K562 (cell line): ENCODE results near the gene RABEPK.

Source experiments
- CTCF ChIP-seq, 3 experiments: IDR thresholded peaks in 2 of 3; conservative IDR thresholded peaks in 1 of 3; 2 replicates each; pipeline ENCODE4 v1.5.1; 2011 to 2012; ENCODE audit warnings: low read length in 3 of 3, mild to moderate bottlenecking in 3 of 3, control low read depth in 2 of 3, improper control_type of control experiment in 1 of 3, inconsistent platforms in 1 of 3, low read depth in 1 of 3, mixed read lengths in 1 of 3, moderate library complexity in 1 of 3; ENCODE audit not compliant: insufficient read depth in 2 of 3
- ELF4 ChIP-seq: fragments of 450-650 bp; formaldehyde crosslinking; IDR thresholded peaks from 2 replicates; pipeline ENCODE4 v1.4.0; 2022; ENCODE audit warnings: missing genetic modification characterization
- ESRRA ChIP-seq: fragments of 450-650 bp; IDR thresholded peaks from 2 replicates; pipeline ENCODE4 v1.6.1; 2014; ENCODE audit warnings: low read depth, mild to moderate bottlenecking, moderate library complexity, borderline replicate concordance
- ETV5 ChIP-seq: sonication (generic); formaldehyde crosslinking; IDR thresholded peaks from 2 replicates; pipeline ENCODE4 v1.4.0; 2020; ENCODE audit warnings: low read depth, mild to moderate bottlenecking, missing genetic modification reagents
- HDAC2 ChIP-seq: fragments of 450-650 bp; IDR thresholded peaks from 2 replicates; pipeline ENCODE4 v1.6.1; 2016; ENCODE audit warnings: mild to moderate bottlenecking
- ILK ChIP-seq: fragments of 450-650 bp; IDR thresholded peaks from 2 replicates; pipeline ENCODE4 v1.6.1; 2016; ENCODE audit warnings: missing genetic modification characterization, low read depth, mild to moderate bottlenecking, missing compliant biosample characterization, moderate library complexity, borderline replicate concordance
- JUND ChIP-seq, 2 experiments: IDR thresholded peaks; 2 replicates in 1 of 2; 3 replicates in 1 of 2; pipeline ENCODE4 v1.6.1; 2011; ENCODE audit warnings: borderline replicate concordance in 2 of 2, low read depth in 2 of 2, low read length in 2 of 2, improper control_type of control experiment in 1 of 2, missing biosample characterization in 1 of 2, missing genetic modification characterization in 1 of 2, missing genetic modification reagents in 1 of 2
- NBN ChIP-seq: fragments of 450-650 bp; IDR thresholded peaks from 2 replicates; pipeline ENCODE4 v1.6.1; 2016; ENCODE audit warnings: low read depth, mild to moderate bottlenecking
- POLR2B ChIP-seq: fragments of 450-650 bp; IDR thresholded peaks from 2 replicates; pipeline ENCODE4 v1.6.1; 2018; ENCODE audit warnings: low read depth; ENCODE audit not compliant: partially characterized antibody
- REST ChIP-seq, 2 experiments: fragments of 450-650 bp; formaldehyde crosslinking in 1 of 2; IDR thresholded peaks; 2 replicates each; pipeline versions ENCODE4 v1.4.0 to v1.6.1; 2014 to 2020; ENCODE audit warnings: mild to moderate bottlenecking in 2 of 2, borderline replicate concordance in 1 of 2, low read depth in 1 of 2
- THAP7 ChIP-seq: fragments of 250-450 bp; sonication (Bioruptor Pico); IDR thresholded peaks from 2 replicates; pipeline ENCODE4 v1.5.0; 2021
- ZNF445 ChIP-seq: fragments of 250-450 bp; sonication (Bioruptor Pico); IDR thresholded peaks from 2 replicates; pipeline ENCODE4 v1.4.0; 2020; ENCODE audit warnings: low read depth, mild to moderate bottlenecking, moderate library complexity

- TF ChIP-seq ESRRA, result no peak
- no peak for TF ChIP-seq NBN
- TF ChIP-seq ZNF445 (CRISPR knock-in tag), result no peak
- TF ChIP-seq ILK (tag), result no peak
- no peak for TF ChIP-seq REST (IDR thresholded peaks at IDR 0.05; ENCODE audit: borderline replicate concordance)
- TF ChIP-seq REST (CRISPR knock-in tag; IDR thresholded peaks at IDR 0.05; ENCODE audit: low read depth), result no peak
- TF ChIP-seq ETV5, result no peak
- no peak for TF ChIP-seq THAP7 (CRISPR knock-in tag)
- no peak for TF ChIP-seq ELF4 (CRISPR knock-in tag)
- TF ChIP-seq CTCF (IDR thresholded peaks at IDR 0.05 in 2 of 3, conservative IDR thresholded peaks at IDR 0.05 in 1 of 3; ENCODE audit: insufficient read depth in 2 of 3, low read depth in 1 of 3, low read length in 3 of 3), result no peak
- no peak for TF ChIP-seq HDAC2
- no peak for TF ChIP-seq POLR2B
- no peak for TF ChIP-seq JUND (IDR thresholded peaks at IDR 0.05; ENCODE audit: borderline replicate concordance, low read depth, low read length)
- TF ChIP-seq JUND (tag; IDR thresholded peaks at IDR 0.05; ENCODE audit: borderline replicate concordance, low read depth, low read length), result no peak
Observed at GRCh38 chr9:125268394-125269013, 68.2 kb downstream of the RABEPK start.
